ENCODE data around the gene RBM33.

GRCh38 chr7:155797262-155798250, 153.1 kb downstream of the RBM33 start:
- TF ChIP-seq CTCF (IDR thresholded peaks at IDR 0.05; ENCODE audit: insufficient read depth, low read depth, low read length) (no peak), EZH2 (IDR thresholded peaks at IDR 0.05; ENCODE audit: insufficient read depth, low read length) (no peak)
